GM19023 (cell line): Measurements from ENCODE around the gene MLF1.
A peak's percentile ranks its signal among the peaks of the same experiment; 100 is the strongest.

Source experiments
- ATAC-seq: cut with Tn5 transposase; IDR thresholded peaks from one replicate; pipeline ENCODE4 v1.9.1; 2021; ENCODE audit warnings: mild to moderate bottlenecking, moderate library complexity; ENCODE audit not compliant: unreplicated experiment

Gene MLF1

GRCh38 chr3:158573714-158574113 is 2.7 kb downstream of the MLF1 start:
- no peak for ATAC-seq

GRCh38 chr3:158574646-158575045 is 3.7 kb downstream of the MLF1 start:
- no peak for ATAC-seq

- ATAC-seq, result no peak
These were observed 19.2 kb downstream of the MLF1 start for GRCh38 chr3:158590223-158590622.

- ATAC-seq, result no peak
These were observed 29.8 kb downstream of the MLF1 start for GRCh38 chr3:158600787-158601186.

- ATAC-seq, result no peak
These were observed 31.2 kb downstream of the MLF1 start for GRCh38 chr3:158602227-158602626.

GRCh38 chr3:158617982-158618875 is 47.2 kb downstream of the MLF1 start:
- no peak for ATAC-seq

- ATAC-seq, result no peak
These were observed 54.9 kb downstream of the MLF1 start for GRCh38 chr3:158625881-158626280.

GRCh38 chr3:158631981-158632380 is 61.0 kb downstream of the MLF1 start:
- no peak for ATAC-seq

- no peak for ATAC-seq
These were observed 69.7 kb downstream of the MLF1 start for GRCh38 chr3:158640646-158641045.

GRCh38 chr3:158642005-158642404 is 71.0 kb downstream of the MLF1 start:
- no peak for ATAC-seq

GRCh38 chr3:158642474-158643210 is 71.6 kb downstream of the MLF1 start:
- no peak for ATAC-seq

- ATAC-seq, result peak; percentile 99
These were observed 73.4 kb downstream of the MLF1 start, which contains the start of gene GFM1 for GRCh38 chr3:158644345-158644908. Gene GFM1, plus strand, starts transcription at chr3:158644527. Its CDS starts 108 bp downstream, at chr3:158644635.

GRCh38 chr3:158649791-158650190 is 78.8 kb downstream of the MLF1 start:
- no peak for ATAC-seq

- ATAC-seq, result no peak
These were observed 80.2 kb downstream of the MLF1 start for GRCh38 chr3:158651192-158651591.

- no peak for ATAC-seq
These were observed 81.5 kb downstream of the MLF1 start for GRCh38 chr3:158652463-158652862.
